Embryonic facial prominence (tissue), 1 donor: ENCODE results near the gene ABLIM2.

ENCODE experiments used
- DNase-seq: peaks from one replicate; pipeline ENCODE4 v3.0.0-alpha.2; 2016; ENCODE audit errors: extremely low spot score

ABLIM2 gene

GRCh38 chr4:8084712-8085490, 73.7 kb downstream of the ABLIM2 start:
- no peak for DNase-seq

DNA sequence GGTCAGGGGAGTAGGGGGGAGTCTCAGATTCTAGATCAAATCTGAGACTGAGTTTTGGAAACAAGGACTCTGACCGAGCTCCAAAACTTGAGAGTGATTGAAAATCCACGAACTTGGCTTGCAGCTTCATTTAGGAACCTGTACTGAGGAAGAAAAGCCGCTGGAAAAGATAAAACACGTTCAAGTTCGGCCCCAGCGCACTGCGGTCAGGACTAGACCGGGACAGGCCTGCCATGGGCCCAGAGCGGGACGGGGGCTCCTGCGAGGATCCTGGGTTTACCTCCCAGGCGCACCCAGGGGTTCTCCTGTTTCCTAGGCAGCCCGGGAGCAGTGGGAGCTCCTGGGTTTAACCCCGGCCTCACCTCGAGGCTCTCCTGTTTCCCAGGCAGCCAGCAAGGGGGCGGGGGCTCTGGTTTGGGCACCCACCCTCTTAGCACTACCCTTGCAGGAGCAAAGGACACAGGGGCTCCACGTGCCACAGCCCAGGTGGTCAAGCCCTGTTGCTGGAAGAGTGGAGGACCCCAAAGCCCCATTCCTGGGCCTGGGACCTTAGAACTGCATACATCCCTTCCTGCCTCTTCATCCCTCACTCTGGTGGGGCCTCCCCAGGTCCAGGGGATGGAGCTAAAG, 74.5 kb downstream of the ABLIM2 start:
- no peak for DNase-seq

DNA sequence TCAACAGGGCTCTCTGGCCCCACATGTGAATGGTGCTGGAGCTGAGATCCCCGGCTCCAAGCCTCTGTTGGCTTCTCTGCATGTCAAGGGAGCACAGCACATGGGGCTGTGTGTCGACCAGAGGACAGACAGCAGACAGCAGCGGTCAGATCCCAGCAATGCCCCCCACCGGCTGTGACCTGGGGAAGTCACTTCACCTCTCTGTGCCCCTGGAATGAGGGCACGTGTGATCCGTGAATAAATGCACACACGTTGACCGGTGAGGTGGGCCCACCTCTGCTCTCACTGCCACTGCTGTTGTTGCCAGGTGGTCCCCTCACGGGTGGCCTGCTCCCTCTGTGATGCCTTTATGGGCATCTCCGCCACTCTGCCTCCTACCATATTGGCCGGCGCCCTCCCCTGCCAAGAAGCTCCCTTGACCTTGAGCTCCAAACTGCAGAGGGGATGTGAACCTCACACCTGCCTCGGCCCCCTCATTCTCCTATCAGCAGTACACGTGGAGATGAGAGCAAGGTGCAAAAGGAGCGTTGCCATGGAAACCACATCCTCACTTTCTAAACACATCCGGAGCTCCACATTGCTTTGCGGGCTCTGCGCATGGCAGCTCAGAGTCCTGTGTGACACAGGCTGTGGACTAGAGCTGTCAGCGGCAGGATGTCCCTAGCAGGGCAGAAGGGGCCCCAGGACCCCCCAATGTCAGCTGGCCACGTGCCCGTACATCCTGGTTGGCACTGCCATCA, 75.4 kb downstream of the ABLIM2 start:
- no peak for DNase-seq

GRCh38 chr4:8082517-8083055, 76.0 kb downstream of the ABLIM2 start:
- DNase-seq = no peak

- no peak for DNase-seq
Observed at GRCh38 chr4:8081621-8082516, 76.7 kb downstream of the ABLIM2 start.

DNA sequence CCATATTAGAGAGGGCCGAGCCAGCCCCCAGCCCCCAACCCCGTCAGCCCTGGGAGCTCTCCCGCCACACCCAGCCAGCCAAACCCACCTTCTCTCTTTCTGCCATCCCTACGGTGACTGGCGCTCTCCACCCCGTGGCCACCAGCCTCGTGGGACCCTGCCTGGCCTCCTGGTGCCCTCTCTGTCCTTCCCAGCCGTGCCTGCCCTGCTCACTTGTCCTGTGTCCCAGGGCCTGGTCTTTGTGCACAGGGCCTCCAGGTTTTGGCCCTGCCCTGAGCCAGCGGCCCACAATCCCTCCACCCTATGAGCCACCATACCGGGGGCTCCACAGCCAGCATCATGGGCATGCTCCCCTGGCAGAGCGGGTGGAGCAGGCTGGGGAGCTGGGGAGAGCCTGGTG, 77.4 kb downstream of the ABLIM2 start:
- no peak for DNase-seq

DNA sequence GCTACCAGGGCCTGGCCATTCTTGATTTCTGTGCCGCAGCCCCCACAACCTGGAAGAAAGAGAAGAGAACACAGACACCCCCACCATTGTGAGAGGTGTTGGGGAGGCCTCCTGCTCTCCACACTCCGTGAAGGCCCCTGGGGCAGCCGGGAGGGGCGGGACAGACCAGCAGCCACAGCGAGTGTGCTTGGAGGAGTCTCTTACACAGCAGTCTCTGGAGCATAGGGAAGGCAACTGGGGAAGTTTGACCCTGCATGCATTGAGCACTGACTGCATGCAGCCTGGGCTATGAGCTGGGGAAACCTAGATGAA, 77.9 kb downstream of the ABLIM2 start:
- no peak for DNase-seq

DNA sequence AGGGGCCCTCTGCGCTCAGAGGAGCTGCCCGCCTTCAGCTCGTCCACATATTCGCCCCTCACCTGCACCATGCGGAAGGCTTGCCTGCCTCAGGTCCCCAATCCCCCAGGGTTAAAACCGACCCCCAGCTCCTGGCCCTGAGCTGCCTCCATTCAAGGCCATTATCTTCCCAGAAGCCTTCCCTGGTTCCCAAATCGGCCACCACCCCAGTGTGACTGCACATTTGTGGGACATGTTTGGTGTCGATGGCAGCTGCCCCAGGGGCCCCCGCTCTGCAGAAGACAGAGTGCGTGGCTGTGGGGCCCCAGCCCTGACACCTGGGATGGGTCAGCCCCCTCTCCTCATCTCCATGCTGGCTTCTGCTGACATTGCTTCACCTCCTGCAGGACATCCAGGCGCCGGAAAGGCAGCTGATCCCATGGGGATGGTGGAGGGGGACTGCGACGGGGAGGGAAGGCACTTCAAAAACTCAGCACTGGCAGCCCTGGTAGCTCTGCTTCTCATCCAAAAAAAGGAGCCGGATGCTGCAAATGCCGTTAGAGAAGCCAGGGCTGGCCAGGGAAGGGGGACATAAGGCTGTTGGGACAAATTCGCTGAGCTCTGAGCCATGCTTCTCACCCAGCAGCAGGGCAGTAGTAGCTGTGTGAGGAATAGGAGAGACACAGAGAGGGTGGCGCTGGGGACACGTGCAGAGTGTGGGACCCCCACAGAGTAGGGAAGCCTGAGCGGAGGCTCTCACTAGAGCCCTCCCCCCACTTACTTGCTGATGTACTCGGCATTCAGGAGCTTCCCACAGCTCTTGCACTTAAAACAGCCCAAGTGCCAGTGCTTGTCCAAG, 78.5 kb downstream of the ABLIM2 start:
- no peak for DNase-seq

- no peak for DNase-seq
Observed at GRCh38 chr4:8079031-8079885, 79.4 kb downstream of the ABLIM2 start.

DNA sequence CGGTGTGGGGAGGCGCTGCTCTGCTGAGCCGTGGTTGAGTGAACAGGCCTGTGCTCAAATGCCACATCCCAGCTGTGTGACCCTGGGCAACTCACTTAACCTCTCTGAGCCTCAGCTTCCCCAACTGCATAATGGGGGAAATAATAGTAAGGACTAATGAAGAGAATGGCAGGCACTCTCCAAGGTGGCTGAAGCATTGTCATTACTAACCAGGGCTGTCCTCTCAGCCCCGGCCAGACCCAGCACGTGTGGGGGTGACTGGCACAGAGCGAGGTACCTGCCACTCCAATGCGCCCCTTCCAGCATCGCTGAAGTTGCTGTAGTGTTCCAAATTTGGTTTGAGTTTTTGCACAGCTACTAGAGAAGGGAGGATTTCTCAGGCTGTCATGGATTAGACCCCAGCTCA, 80.0 kb downstream of the ABLIM2 start:
- DNase-seq = no peak

GRCh38 chr4:8078109-8078494, 80.5 kb downstream of the ABLIM2 start:
- no peak for DNase-seq

- DNase-seq = no peak
Observed at GRCh38 chr4:8077181-8078108, 81.2 kb downstream of the ABLIM2 start.

DNA sequence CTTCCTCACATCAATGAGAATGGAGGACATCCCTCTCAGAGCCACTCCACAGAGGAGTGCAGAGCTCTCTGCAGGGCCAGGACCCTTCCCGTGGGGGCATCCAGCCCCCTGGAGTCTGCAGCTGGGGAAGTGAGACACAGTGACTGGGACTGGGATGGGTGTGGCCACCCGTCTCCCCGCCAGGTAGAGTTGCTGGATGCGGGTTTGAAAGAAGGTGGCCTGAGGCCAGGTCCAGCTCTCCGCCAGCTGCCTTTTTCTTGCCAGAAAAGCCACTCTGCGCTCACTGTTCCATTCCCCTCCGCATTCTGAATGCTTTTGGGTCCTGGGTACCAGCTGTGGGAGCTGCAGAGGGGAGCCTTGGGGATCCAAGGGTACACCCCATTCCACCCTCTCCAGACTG, 82.6 kb downstream of the ABLIM2 start:
- DNase-seq = no peak

GRCh38 chr4:8073206-8073863, 85.3 kb downstream of the ABLIM2 start:
- DNase-seq = no peak

- DNase-seq = no peak
Observed at GRCh38 chr4:8072235-8072968, 86.2 kb downstream of the ABLIM2 start.

- no peak for DNase-seq
Observed at GRCh38 chr4:8071766-8072165, 86.8 kb downstream of the ABLIM2 start.
